Renal cortical epithelial cell (primary cell): Measurements from ENCODE around the gene CRX. TPM values are rescaled to one million over a fixed set of nuclear protein-coding genes. Genes with fewer than 3 reads are reported as not detected.
"Not testable (repeated sequence)": the region's sequence is repeated elsewhere in the genome, so short reads cannot be mapped to it uniquely, and the experiment has no call there.

Source experiments
- DNase-seq: peaks from one replicate; pipeline ENCODE4 v3.0.0-alpha.2; 2011; ENCODE audit warnings: low read depth
- total RNA-seq: library from RNA; depleted of rRNA; stranded (reverse); fragments of >200 nt; gene quantifications from 2 replicates; pipeline ENCODE4 v1.2.3, GENCODE V29; 2014

CRX gene
- not detected in 2 replicates for total RNA-seq

DNA sequence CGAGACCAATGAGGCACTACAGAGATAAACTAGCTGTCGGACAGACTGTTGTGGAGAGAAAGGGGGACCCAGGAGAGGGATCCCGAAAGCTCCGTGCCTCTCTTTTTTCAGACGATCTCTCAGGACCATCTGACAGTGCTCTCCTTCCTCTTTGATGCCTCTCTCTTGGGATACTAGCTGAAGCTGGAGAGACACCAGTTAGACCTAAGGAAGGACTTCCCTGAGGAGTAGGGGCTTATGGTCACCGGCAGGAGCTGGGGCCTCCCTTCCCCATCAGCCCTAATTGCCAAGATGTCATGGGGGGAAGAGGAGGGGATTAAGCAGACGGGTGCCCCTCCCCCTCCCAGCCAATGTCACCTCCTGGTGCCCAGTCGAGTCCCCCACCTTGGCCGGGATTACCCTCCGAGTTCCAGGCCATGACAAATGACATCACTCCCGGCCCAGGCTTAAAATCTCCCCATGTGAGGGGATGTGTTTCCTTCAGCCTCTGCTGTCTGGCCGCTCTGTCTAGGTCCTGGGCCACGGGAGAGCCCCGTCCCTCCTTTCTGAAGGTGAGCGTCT is at the start of gene CRX:
TSS of gene CRX (plus strand) at position 478 of the 561 bp plus-strand sequence. CDS start 12,507 bp downstream, outside the sequence.
- DNase-seq: no peak

DNA sequence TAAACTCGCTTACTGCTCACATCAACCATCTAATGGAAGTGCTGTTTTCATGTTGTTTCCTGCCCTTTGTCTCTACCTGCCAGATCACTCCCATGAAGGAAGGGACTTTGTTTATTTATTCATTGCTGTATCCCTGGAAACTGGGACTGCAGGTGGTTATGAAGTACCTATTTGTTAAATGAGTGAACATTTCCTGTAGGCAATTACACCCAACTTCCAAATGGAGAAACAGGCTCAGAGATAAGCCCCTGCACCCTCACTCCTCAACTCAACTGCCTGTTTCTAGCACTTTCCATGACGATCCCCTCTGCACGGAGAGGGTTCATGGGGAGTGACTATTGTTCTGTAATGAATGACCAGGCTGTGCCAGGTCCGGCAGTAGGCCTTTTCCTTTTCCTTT is 45.2 kb upstream of the CRX start:
- DNase-seq: peak; percentile 76

DNA sequence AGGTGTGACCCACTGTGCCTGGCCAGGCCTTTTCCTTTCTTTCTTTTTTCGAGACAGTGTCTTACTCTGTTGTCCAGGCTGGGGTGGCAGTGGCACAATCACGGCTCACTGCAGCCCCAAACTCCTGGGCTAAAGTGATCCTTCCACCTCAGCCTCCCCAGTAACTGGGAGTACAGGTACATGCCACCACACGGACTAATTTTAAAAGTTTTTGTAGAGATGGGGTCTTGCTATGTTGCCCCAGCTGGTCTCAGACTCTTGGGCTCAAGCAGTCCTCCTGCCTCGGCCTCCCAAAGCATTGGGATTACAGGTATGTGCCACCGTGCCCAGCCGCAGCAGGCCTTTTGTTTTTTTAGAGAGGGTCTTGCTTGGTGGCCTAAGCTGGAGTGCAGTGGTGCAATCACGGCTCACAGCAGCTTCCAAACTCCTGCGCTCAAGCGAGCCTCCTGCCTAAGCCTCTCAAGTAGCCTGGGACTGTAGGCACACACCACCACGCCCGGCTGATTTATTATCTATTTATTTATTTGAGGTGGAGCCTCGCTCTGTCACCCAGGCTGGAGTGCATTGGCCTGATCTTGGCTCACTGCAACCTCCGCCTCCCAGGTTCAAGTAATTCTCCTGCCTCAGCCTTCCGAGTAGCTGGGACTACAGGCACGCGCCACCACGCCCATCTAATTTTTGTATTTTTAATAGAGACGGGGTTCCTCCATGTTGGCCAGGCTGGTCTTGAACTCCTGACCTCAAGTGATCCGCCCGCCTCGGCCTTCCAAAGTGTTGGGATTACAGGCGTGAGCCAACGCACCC is 44.3 kb upstream of the CRX start:
- not testable (repeated sequence) for DNase-seq

DNA sequence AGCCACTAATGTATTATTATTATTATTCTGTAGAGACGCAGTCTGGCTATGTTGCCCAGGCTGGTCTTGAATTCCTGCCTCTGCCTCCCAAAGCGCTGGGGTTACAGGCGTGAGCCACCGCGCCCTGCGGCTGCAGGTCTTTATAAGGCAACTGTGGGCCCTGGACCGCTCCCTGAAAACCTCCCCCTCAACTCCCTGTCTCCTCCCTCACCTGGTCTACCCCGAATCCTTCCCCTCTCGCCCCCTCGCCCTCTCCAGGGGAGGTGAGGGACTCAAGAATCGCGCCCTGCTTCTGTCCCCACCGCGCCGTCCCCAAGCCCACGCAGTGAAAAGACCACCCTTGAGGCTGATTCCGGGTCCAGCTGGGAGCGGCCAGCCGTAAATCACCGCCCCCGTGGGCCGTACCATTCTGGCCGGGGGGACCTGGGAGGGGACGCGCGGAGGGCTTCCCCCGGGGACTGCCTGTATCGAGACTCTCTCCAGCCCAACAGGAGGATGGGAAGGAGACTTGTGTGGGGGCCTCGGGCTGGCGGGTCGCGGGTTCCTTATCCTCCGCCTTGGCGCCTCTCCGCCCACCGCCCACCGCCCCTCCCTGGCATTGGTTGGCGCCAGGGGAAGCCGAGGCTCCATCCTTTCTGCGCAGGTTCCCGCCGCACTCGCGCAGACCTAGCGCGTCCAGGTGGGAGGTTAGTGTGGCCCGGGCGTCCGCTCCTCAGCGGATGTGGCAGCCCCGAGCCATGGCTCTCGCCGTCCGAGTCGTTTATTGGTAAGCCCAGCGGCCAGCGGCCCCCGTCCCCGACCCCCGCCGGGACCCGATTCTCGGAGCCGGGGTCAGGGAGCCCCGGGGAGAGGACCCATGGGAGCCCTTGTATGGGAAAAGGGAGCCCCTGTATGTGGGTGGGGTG is 43.4 kb upstream of the CRX start, which contains the start of gene SELENOW:
TSS of gene SELENOW (plus strand) at position 655 of the 905 bp plus-strand sequence. CDS start at position 738, 83 bp downstream.
- DNase-seq: peak; percentile 34

DNA sequence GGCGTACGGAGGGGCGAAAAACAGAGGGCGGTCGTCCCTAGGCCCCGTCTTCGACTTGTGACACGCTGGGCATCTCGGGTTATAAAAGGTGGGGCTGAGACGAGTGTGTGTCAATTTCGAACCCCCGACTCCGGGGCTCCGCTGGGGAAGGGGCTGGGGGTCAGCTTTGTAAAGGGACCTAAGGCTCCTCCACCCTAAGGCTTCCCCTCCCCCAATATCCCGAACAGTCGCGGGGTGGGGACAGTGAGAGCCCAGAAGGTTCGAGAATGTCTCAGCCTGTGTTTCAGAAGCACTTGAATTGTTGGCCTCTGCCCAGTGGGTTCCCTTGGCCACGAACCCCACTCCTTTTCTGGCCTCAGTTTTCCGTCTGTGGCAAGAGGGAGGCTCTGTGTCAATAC is 42.8 kb upstream of the CRX start:
- no peak for DNase-seq

DNA sequence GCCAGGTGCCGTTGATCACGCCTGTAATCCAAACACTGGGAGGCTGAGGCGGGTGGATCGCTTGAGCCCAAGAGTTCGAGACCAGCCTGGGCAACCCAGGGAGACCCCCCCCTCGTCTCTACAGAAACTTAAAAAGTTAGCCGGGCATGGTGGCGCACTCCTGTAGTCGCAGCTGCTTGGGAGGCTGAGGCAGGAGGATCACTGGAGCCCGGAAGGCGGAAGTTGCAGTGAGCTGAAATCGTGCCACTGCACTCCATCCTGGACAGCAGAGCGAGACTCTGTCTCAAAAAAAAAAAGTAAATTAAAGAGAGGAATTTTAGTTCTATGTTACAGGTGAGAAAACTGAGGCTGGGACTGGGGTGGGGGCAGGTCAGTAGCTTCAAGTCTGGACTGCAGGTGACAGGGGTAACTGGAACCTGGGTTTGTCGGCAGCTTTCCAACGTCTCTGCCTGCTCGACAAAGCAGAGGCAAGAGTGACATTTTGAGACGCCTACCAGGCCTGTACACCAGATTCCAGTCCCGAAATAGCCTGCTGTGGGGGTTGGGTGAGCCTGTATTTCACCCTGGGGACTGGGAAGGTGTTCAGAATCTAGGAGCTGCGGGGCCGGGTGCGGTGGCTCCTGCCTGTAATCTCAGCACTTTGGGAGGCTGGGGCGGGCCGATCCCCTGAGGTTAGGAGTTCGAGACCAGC is 42.1 kb upstream of the CRX start:
- no peak for DNase-seq

DNA sequence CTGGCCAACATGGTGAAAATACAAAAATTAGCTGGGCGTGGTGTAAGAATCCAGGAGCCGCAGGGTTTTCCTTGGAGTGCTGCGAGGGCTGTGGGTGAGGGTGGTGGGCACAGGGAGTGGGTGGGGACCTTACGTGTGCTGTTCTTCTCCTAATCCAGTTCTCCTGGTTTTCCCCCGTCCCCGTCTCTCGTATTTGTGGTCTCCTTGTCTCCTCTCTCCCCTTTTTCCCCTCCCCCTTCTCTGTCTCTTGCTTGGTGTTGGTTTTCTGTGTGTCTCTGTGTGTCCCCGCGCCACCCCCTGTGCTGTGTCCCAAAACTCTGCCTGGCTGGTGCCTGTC is 41.6 kb upstream of the CRX start:
- DNase-seq: no peak

DNA sequence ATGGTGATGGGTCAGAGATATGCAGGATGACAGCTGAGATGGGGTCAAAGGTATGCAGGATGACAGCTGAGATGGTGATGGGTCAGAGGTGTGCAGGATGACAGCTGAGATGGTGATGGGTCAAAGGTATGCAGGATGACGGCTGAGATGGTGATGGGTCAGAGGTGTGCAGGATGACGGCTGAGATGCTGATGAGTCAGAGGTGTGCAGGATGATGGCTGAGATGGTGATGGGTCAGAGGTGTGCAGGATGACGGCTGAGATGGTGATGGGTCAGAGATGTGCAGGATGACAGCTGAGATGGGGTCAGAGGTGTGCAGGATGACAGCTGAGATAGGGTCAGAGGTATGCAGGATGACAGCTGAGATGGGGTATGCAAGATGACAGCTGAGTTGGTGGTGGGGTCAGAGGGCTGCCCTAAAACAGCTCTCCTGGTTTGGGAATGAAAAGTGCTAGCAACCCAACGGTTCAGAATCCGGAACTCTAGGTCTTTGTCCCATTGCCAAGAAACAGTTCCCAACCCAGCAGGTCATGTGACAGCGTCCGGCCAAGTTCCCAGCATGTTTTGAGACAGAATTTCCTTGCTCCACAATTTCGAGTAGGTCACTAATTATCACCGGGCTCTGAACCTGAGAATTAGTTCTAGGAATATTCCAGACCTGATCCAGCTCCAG is 40.0 kb upstream of the CRX start:
- no peak for DNase-seq

DNA sequence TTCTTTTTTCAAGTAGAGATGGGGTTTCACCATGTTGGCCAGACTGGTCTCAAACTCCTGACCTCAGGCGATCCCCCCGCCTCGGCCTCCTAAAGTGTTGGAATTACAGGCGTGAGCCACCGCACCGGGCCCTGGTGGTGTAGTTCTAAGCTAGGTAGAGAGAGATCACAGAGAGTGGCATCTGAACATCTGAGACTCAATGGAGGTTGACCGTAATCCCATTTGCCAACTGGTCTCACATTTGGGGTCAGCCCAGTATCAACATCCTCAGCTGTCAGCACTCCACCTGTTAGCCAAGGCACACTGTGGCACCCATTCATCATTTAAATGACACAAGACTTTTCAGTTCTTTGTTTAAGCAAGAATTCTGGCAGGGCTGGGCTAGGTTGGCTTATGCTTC is 35.2 kb upstream of the CRX start:
- no peak for DNase-seq

DNA sequence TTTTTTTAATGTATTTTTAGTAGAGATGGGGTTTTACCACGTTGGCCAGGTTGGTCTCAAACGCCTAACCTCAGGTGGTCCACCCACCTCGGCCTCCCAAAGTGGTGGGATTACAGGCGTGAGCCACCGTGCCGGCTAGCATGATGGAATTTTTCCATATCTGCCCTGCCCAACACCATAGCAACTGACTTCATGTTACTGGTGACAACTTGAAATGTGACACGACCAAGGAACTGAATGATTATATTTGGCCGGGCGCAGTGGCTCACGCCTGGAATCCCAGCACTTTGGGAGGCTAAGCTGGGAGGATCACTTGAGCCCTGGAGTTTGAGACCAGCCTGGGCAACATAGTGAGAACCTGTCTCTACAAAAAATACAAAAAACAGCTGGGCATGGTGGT is 34.4 kb upstream of the CRX start:
- DNase-seq: not testable (repeated sequence)

DNA sequence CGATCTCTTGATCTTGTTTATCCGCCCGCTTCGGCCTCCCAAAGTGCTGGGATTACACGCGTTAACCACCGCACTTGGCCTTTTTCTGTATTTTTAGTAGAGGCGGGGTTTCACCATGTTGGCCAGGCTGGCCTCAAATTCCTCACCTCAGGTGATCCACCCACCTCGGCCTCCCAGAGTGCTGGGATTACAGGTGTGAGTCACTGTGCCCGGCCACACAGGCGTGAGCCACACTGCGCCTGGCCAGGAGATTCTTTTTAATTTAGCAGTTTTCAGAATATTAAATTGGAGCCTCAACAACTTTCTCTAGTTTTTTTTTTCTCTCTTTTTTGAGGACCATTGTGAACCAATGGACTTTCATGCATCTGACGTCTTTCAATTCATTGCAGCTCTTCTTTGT is 31.9 kb upstream of the CRX start:
- not testable (repeated sequence) for DNase-seq

DNA sequence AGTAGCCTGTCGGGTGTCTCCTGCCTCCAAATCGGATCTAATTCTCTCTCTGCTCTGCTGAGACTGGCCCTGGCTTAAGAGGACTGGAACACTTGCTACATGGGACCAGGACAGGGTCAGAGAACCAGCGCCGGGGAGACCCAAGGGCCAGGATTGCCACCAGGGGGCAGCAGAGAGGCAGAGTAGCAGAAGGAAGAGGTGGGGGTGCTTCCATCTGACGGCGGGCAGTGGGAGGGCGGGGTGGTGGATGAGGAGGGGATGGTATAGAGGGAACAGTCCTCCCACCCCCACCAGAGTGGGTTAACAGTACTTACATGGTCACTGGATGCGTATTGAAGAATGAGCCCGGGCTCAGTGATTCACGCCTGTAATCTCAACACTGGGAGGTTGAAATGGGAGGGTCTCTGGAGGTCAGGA is 31.3 kb upstream of the CRX start:
- DNase-seq: peak; percentile 39

DNA sequence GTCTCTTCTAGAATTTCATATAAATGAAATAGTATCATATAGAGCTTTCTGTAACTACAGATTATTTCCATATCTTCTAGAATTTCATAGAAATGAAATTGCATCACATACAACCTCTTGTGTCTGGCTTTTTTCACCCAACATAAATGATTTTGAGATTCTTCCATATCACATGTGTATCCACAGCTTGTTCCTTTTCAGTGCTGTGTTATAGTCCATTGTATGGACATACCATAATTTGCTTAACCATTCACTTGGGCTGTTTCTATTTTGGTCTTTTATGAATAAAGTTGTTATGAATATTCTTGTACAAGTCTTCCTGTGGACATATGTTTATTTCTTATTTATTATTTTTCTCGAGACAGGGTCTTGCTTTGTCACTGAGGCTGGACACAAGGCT is 29.1 kb upstream of the CRX start:
- DNase-seq: no peak

DNA sequence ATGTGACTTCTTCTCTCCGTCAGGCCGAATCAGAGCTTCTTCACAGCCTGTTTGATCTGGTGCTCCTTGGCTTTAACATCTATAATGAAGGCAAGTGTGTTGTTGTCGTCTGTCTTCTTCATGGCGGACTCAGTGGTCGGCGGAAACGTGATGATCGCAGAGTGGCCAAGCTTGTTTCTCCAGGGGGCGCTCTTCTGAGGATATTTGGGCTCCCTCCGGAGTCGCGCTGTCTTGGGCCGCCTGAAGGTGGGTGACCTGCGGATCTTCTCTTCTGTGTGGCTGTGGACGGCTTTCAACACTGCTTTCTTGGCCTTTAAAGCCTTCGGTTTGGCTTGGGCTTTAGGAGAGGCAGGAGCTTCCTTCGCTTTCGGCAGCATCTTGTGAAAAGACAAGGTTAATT is 27.2 kb upstream of the CRX start:
- no peak for DNase-seq

DNA sequence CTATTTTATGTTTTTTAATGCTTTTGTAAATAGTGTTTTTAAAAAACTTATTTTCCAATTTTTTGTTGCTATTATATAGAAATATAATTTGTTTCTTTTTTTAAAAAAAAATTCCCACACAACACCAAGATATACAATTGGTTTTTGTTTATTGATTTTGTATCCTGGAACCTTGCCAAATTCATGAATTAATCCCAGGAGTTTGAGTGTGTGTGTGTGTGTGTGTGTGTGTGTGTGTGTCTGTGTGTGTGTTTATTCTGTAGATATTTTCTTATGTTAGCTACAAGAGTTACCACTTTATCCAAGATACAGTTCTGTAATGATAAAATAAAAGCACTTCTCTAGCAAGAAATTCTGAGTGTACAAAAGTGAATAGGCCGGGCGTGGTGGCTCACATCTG is 25.0 kb upstream of the CRX start:
- DNase-seq: no peak

DNA sequence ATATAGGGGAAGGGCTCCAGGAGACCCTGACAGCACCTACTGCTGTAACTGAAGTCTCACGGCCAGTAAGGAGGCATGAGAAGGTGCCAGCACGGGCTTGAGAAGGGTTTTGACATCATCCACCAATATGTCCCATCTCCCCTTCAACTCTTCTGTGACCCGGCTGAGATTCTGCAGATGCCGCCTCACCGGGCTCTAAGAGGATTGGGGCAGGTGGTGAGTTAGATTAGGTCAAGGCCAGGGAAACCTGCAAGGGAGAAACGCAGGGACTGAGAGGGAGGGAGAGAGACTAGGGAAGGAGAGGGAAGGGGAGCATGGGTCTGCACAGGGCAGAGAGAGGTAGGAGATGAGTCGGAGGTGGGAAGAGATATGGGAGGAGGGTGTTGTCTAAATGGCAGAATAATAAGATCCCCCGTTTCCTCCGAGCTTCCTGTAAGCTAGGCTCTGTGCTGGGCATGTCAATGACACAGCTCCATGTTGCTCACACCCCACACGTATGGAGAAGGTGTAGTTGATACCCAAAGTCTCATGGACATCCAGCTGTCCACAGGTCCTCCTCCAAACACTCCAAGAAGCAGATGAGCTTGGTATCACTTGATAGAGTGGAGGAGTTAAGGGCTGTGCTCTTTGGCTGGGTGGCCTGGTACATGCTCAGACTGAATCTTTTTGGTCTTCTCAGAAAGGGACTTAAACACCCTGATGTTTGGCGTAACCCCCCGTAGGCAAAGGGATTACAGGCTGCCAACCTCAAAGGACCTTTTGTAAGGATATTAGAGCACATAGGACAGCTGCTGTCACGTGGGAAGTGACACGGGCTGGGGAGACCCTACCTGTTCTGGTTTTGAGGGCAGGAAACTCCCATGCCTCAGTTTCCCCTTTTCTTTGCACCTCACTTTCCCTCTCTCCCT is 23.5 kb upstream of the CRX start:
- no peak for DNase-seq

DNA sequence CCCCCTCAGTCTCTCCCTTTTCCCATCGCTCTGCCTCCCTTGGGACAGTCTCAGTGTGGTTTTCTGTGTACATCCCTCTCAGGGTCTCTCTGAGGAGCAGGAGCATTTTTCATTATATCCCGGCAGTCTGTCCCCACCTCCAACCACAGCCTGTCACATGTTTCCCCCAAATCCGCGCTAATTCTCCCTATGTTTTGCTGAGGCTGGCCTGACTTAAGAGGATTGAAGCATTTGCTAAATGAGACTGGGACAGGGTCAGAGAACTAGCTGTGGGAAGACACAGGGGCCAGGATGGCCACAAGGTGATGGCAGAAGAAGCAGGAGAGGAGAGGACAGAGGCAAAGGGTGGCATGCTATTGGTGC is 22.9 kb upstream of the CRX start:
- no peak for DNase-seq

DNA sequence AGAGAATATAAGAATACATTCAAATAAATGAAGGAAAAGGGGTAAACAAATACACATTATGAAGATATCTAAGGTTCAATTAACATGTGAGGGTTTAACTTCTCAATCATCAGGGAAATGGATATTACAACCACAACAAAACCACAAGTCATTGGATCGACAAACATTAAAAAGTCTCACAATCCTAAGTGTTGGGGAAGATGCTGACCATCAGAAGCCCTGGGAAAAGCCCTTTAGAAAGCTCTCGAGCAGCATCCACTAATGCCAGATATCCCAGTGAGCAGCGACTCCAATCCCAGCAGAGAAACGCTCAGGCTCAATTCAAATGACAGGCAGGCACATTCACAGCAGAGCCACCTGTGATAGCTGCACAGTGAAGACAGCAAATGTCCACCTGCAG is 20.5 kb upstream of the CRX start:
- no peak for DNase-seq

DNA sequence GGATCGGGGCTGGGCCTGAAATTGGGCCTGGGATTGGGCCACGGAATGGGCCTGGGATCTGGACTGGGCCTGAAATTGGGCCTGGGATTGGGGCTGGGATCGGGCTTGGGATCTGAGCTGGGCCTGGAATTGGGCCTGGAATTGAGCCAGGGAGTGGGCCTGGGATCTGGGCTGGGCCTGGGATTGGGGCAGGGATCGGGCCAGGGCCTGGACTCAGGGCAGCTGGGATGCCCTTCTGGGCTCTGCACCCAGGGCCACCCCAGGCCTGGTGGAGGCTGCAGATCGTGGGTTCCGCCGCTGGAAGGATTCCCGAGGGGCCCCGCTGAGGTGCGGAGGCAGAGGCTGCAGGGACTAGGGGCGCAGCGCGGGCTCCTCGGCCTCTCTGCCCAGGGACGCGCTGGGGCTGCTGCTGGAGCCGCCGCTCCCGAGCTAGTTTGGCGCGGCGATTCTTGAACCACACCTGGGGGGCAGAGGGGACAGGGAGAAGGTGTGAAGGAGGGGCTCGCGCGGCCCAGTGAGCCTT is 19.2 kb upstream of the CRX start:
- DNase-seq: no peak

DNA sequence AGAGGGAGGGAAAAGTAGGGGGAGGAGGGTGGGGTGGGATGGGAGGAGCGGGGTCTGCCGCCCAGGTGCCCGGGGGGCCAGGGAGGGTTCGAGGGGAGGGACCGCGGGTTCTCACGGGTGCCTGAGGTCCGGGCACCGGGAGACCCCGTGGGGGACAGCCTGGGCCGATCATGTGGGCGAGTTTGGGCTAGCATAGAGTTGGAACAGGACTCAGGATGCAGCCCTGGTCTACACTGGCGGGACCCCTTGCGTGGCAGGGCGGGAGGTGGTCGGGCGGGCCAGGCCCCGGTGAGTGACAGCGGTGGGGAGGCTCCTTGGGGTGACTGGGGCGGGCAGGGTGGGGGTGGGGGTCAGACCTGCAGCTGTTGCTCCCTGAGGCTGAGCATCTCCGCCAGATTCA is 18.6 kb upstream of the CRX start:
- DNase-seq: not testable (repeated sequence)
